ENCODE data around the gene EPB41. TPM values are rescaled to one million over a fixed set of nuclear protein-coding genes. Genes with fewer than 3 reads are reported as not detected.

EPB41 gene
- total RNA-seq, 1 donor from 2014 or later = 15.5 TPM

GRCh38 chr1:29164588-29164987 lies 250.2 kb downstream of the EPB41 start:
- no peak for TF ChIP-seq CTCF (conservative IDR thresholded peaks at IDR 0.05; ENCODE audit: low read depth, low read length)
- H3K4me3 ChIP-seq (ENCODE audit: low read depth, low read length) = no peak overlapping the region
- DNase-seq (ENCODE audit: low read depth) = no peak

GRCh38 chr1:29166291-29166878 lies 252.0 kb downstream of the EPB41 start:
- peak; percentile 89 for DNase-seq (ENCODE audit: low read depth)
- no peak overlapping the region for H3K4me3 ChIP-seq (ENCODE audit: low read depth, low read length)
- peak; percentile 6 for TF ChIP-seq CTCF (conservative IDR thresholded peaks at IDR 0.05; ENCODE audit: low read depth, low read length)

- H3K4me3 ChIP-seq (ENCODE audit: low read depth, low read length) = no peak overlapping the region
- no peak for DNase-seq (ENCODE audit: low read depth)
- no peak for TF ChIP-seq CTCF (conservative IDR thresholded peaks at IDR 0.05; ENCODE audit: low read depth, low read length)
These were observed 253.5 kb downstream of the EPB41 start for GRCh38 chr1:29167904-29168303.

Other genes with a start within 250 kb of the EPB41 start
- 9.5 and 11.5 TPM in 2 replicates for gene GMEB1, start 245.8 kb upstream of the EPB41 start, total RNA-seq
- 49.8 and 76.0 TPM in 2 replicates for gene YTHDF2, start 177.6 kb upstream of the EPB41 start, total RNA-seq
- gene OPRD1, start 102.4 kb upstream of the EPB41 start, total RNA-seq = not detected in 2 replicates
- gene TMEM200B, start 209.3 kb downstream of the EPB41 start, total RNA-seq = 6.9 and 14.9 TPM in 2 replicates